Activated CD8-positive, alpha-beta memory T cell treated with anti-CD3 and anti-CD28 coated beads, Interleukin-2, amount 50 U/mL, for 24 hours (primary cell): Measurements from ENCODE around the gene THSD4.

Experiments
- DNase-seq: peaks from one replicate; pipeline ENCODE4 v3.0.0-alpha.2; 2020; ENCODE audit errors: extremely low read depth

The THSD4 gene

GRCh38 chr15:71808311-71809020, 693.2 kb downstream of the THSD4 start:
- no peak for DNase-seq

GRCh38 chr15:71809346-71809745, 694.1 kb downstream of the THSD4 start:
- no peak for DNase-seq

GRCh38 chr15:71810256-71811035, 695.2 kb downstream of the THSD4 start, which contains the start of gene NR2E3:
TSS of gene NR2E3 (plus strand) at chr15:71810554. CDS start at chr15:71810744, 190 bp downstream.
- no peak for DNase-seq

GRCh38 chr15:71811036-71811736, 695.9 kb downstream of the THSD4 start:
- DNase-seq, result no peak

- DNase-seq, result no peak
Measured at GRCh38 chr15:71811752-71812735, 696.8 kb downstream of the THSD4 start.

GRCh38 chr15:71812966-71813722, 697.9 kb downstream of the THSD4 start:
- DNase-seq, result no peak

GRCh38 chr15:71813723-71814470, 698.6 kb downstream of the THSD4 start:
- no peak for DNase-seq

GRCh38 chr15:71815301-71815700, 700.0 kb downstream of the THSD4 start:
- no peak for DNase-seq

GRCh38 chr15:71817351-71817750, 702.1 kb downstream of the THSD4 start:
- no peak for DNase-seq

- DNase-seq, result no peak
Measured at GRCh38 chr15:71820127-71820526, 704.9 kb downstream of the THSD4 start.

- no peak for DNase-seq
Measured at GRCh38 chr15:71821547-71822129, 706.4 kb downstream of the THSD4 start.

- no peak for DNase-seq
Measured at GRCh38 chr15:71822890-71823630, 707.8 kb downstream of the THSD4 start.

- no peak for DNase-seq
Measured at GRCh38 chr15:71823801-71824200, 708.5 kb downstream of the THSD4 start.

- DNase-seq, result no peak
Measured at GRCh38 chr15:71825021-71825730, 709.9 kb downstream of the THSD4 start.

GRCh38 chr15:71826196-71826595, 710.9 kb downstream of the THSD4 start:
- DNase-seq, result no peak

- no peak for DNase-seq
Measured at GRCh38 chr15:71830981-71831380, 715.7 kb downstream of the THSD4 start.
